Measurements from ENCODE around the gene PEX5L.

GRCh38 chr3:179765396-179765795 lies 271.3 kb downstream of the PEX5L start:
- TF ChIP-seq, protein P1, sequence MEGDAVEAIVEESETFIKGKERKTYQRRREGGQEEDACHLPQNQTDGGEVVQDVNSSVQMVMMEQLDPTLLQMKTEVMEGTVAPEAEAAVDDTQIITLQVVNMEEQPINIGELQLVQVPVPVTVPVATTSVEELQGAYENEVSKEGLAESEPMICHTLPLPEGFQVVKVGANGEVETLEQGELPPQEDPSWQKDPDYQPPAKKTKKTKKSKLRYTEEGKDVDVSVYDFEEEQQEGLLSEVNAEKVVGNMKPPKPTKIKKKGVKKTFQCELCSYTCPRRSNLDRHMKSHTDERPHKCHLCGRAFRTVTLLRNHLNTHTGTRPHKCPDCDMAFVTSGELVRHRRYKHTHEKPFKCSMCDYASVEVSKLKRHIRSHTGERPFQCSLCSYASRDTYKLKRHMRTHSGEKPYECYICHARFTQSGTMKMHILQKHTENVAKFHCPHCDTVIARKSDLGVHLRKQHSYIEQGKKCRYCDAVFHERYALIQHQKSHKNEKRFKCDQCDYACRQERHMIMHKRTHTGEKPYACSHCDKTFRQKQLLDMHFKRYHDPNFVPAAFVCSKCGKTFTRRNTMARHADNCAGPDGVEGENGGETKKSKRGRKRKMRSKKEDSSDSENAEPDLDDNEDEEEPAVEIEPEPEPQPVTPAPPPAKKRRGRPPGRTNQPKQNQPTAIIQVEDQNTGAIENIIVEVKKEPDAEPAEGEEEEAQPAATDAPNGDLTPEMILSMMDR (IDR thresholded peaks at IDR 0.05), result no peak
- TF ChIP-seq POLR2A (IDR thresholded peaks at IDR 0.05), result no peak
